B cell (primary cell): ENCODE measurements around the gene LAIR2.

Source experiments
- EZH2 ChIP-seq: IDR thresholded peaks from 2 replicates; pipeline ENCODE4 v1.6.1; 2012; ENCODE audit warnings: borderline replicate concordance, low read depth, mild to moderate bottlenecking, moderate library complexity, low read length; ENCODE audit not compliant: insufficient read depth, poor library complexity, severe bottlenecking
- TF ChIP-seq, protein P1 (sequence below): fragments of 200-600 bp; IDR thresholded peaks from one replicate; pipeline ENCODE4 v1.8.0; 2022; ENCODE audit warnings: antibody characterized with exemption, mild to moderate bottlenecking

DNA sequence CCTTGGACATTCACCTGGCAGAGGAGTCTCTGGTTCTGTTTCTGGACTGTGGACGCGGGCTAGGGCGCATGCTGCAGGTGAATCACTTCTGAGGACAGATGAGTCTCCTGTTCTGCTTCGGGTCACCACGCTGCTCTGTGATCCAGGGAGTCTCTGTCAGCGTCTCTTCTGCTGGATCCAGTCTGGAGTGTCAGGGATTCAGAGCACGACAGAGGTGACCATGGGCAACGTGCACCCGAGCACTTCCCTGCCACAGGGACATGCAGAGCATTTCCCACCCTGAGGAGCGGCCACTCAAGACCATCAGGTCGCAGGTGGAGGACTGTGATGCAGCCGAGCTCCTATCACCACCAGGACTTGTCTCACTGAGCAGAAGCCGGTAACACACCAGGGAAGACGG is 46.6 kb downstream of the LAIR2 start:
- TF ChIP-seq EZH2 = no peak
- TF ChIP-seq, protein P1, sequence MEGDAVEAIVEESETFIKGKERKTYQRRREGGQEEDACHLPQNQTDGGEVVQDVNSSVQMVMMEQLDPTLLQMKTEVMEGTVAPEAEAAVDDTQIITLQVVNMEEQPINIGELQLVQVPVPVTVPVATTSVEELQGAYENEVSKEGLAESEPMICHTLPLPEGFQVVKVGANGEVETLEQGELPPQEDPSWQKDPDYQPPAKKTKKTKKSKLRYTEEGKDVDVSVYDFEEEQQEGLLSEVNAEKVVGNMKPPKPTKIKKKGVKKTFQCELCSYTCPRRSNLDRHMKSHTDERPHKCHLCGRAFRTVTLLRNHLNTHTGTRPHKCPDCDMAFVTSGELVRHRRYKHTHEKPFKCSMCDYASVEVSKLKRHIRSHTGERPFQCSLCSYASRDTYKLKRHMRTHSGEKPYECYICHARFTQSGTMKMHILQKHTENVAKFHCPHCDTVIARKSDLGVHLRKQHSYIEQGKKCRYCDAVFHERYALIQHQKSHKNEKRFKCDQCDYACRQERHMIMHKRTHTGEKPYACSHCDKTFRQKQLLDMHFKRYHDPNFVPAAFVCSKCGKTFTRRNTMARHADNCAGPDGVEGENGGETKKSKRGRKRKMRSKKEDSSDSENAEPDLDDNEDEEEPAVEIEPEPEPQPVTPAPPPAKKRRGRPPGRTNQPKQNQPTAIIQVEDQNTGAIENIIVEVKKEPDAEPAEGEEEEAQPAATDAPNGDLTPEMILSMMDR = no peak
